Measurements from ENCODE around the gene POLD2. TPM values are rescaled to one million over a fixed set of nuclear protein-coding genes. Genes with fewer than 3 reads are reported as not detected.
A peak's percentile ranks its signal among the peaks of the same experiment; 100 is the strongest.

Gene POLD2
- total and polyA plus RNA-seq, 7 experiments from 2014 or later = 55.1 to 118 (median 74.0) TPM

DNA sequence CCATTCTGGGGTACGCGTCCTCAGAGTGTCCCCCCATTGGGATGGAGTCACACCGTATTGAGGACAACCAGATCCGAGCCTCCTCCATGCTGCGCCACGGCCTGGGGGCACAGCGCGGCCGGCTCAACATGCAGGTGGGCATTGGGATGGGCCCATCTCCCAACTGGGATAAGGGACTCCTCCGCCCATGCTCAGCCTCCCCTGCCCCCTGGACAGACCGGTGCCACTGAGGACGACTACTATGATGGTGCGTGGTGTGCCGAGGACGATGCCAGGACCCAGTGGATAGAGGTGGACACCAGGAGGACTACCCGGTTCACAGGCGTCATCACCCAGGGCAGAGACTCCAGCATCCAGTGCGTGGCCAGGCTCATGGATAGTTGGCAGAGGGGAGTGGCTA lies 13.4 kb downstream of the POLD2 start:
- ATAC-seq (no peak), DNase-seq (no peak)
- no peaks in the 10 kb centered on the region for H3K4me1 ChIP-seq (ENCODE audit: control insufficient read depth in 2 of 2, insufficient read depth in 2 of 2, low read length in 2 of 2)
- intact Hi-C loops (cut with micrococcal nuclease) = no loop called here
- H3K9me3 ChIP-seq (ENCODE audit: control insufficient read depth in 2 of 3, low read length in 3 of 3) = no peaks in the 10 kb centered on the region
- no peaks in the 10 kb centered on the region for H3K27me3 ChIP-seq (ENCODE audit: control insufficient read depth in 2 of 2, insufficient read depth in 2 of 2, low read length in 2 of 2)
- Mint-ChIP-seq H3K27me3 (peaks cover 0 to 9% (median 0%) of the 10 kb centered on the region in 5 donors), H3K36me3 (peaks cover 0 to 23% (median 0%) of the 10 kb centered on the region in 5 donors), H3K9me3 (peaks cover 0 to 2% (median 0%) of the 10 kb centered on the region in 11 donors), H3K4me3 (no peak overlapping the region), H3K4me1 (peaks cover 7 to 15% (median 14%) of the 10 kb centered on the region in 7 donors), H3K27ac (peak overlapping the region in 2 of 9 donors; percentile 62 to 64)
- H3K27ac ChIP-seq (ENCODE audit: low read depth, low read length) = no peak overlapping the region
- peaks cover 0 to 69% (median 0%) of the 10 kb centered on the region in 3 experiments for H3K36me3 ChIP-seq (ENCODE audit: control insufficient read depth in 2 of 3, insufficient read depth in 3 of 3, low read length in 3 of 3)
- ChIA-PET POLR2A (interaction anchor here (0.8 to 1.2 kb wide), 2 partner anchors 29 to 381 kb away, joined by 3 to 4 read pairs; no protein-coding TSS in a partner anchor), CTCF (no interaction called here)
- H3K4me3 ChIP-seq (ENCODE audit: low read length) = no peak overlapping the region

DNA sequence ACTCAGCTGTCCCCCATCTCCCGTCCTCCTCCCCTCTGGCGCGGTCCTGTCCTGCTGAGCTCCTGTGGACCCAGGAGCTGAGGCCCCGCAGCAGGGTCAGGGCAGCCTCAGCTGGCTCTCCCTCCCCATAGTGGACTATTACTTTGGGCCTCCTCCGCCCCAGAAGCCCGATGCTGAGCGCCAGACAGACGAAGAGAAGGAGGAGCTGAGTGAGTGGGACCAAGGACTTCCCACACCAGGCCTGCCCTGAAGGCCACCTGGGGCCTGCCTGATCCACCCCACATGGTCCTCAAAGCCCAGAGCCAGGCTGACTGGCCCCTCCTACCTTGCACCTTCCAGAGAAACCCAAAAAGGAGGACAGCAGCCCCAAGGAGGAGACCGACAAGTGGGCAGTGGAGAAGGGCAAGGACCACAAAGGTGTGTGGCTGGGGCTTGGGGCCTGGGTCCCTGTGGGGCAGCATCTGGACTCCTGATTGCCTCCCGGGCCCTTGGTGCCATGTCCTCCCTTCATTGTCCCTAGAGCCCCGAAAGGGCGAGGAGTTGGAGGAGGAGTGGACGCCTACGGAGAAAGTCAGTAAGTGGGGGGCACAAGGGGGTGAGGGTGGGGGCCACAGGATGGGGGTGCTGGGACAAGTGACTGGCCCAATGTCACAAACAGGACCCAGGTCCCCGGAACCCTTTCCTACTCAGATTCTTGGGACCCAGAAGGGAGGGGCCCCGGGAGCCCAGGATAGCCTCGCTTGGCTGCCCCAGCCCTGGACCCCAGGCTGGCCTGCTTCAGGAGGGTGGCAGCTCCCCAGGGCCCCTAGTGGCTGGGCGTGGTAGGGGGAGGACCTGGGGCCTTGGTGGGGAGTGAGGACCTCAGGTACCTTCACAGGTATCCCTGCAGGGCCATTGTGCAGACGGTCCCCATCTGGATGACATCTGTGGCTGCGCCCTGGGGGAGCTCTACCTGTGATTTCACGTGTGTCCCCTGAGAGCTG lies 14.3 kb downstream of the POLD2 start:
- CTCF ChIA-PET = no interaction called here
- peaks cover 0 to 2% (median 0%) of the 10 kb centered on the region in 11 donors for H3K9me3 Mint-ChIP-seq
- H3K36me3 Mint-ChIP-seq = peaks cover 0 to 15% (median 0%) of the 10 kb centered on the region in 5 donors
- DNase-seq (no peak), ATAC-seq (no peak)
- H3K9me3 ChIP-seq (ENCODE audit: control insufficient read depth in 2 of 3, low read length in 3 of 3) = no peaks in the 10 kb centered on the region
- no peak overlapping the region for H3K4me3 Mint-ChIP-seq
- POLR2A ChIA-PET = interaction anchor here (0.8 to 1.2 kb wide), 2 partner anchors 28 to 382 kb away, joined by 3 to 4 read pairs; no protein-coding TSS in a partner anchor
- peaks cover 0 to 11% (median 0%) of the 10 kb centered on the region in 5 donors for H3K27me3 Mint-ChIP-seq
- peaks cover 0 to 60% (median 0%) of the 10 kb centered on the region in 3 experiments for H3K36me3 ChIP-seq (ENCODE audit: control insufficient read depth in 2 of 3, insufficient read depth in 3 of 3, low read length in 3 of 3)
- peaks cover 7 to 16% (median 15%) of the 10 kb centered on the region in 7 donors for H3K4me1 Mint-ChIP-seq
- H3K27ac Mint-ChIP-seq = no peak overlapping the region
- H3K27ac ChIP-seq (ENCODE audit: low read depth, low read length) = no peak overlapping the region
- H3K27me3 ChIP-seq (ENCODE audit: control insufficient read depth in 2 of 2, insufficient read depth in 2 of 2, low read length in 2 of 2) = no peaks in the 10 kb centered on the region
- intact Hi-C loops (cut with micrococcal nuclease) = no loop called here
- no peaks in the 10 kb centered on the region for H3K4me1 ChIP-seq (ENCODE audit: control insufficient read depth in 2 of 2, insufficient read depth in 2 of 2, low read length in 2 of 2)
- no peak overlapping the region for H3K4me3 ChIP-seq (ENCODE audit: low read length)

DNA sequence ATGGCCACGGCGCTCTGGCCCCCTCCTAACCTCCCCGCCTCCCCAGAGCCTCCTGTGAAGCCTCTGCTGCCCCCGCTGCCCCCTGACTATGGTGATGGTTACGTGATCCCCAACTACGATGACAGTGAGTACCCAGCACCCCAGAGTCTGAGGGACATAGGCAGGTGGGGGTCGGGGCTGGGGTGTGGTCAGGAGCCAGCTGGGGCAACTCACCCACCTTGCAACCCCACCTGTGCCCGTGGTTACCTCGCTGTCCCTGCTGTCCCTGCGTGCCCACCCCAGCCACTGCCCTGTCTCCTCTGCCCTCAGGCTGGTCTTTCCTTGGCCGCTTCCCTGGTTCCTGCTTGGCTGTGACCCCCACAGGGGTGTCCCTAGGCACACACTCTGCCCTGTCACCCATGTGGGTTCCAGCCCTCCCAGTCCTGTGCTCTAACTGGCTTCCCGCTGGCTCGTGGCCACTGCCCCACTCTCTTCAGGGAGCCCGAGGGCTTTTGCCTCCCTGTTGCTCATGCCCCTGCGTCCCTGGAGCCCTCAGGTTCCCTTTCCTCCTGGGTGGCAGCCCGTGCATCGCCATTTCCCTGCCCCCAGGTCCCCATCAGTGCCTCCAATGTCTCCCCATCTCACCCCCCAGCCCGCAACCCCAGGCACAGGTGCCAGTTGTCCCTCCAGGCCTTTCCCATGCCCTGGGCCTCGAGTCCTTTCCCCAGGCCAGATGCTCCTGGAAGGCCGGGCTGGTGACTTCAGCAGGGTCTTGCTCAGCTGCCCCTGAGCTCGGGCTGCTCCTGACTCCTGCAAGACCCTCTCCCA lies 15.2 kb downstream of the POLD2 start:
- peaks cover 0 to 2% (median 0%) of the 10 kb centered on the region in 11 donors for H3K9me3 Mint-ChIP-seq
- H3K36me3 Mint-ChIP-seq = peaks cover 0 to 8% (median 0%) of the 10 kb centered on the region in 5 donors
- no peak overlapping the region for H3K4me3 ChIP-seq (ENCODE audit: low read length)
- no peaks in the 10 kb centered on the region for H3K27me3 ChIP-seq (ENCODE audit: control insufficient read depth in 2 of 2, insufficient read depth in 2 of 2, low read length in 2 of 2)
- ATAC-seq = no peak
- H3K4me1 Mint-ChIP-seq = peaks cover 7 to 20% (median 16%) of the 10 kb centered on the region in 7 donors
- peaks cover 0 to 17% (median 0%) of the 10 kb centered on the region in 5 donors for H3K27me3 Mint-ChIP-seq
- H3K27ac ChIP-seq (ENCODE audit: low read depth, low read length) = no peak overlapping the region
- intact Hi-C loops (cut with micrococcal nuclease) = no loop called here
- DNase-seq = no peak
- ChIA-PET CTCF (no interaction called here), POLR2A (no interaction called here)
- H3K36me3 ChIP-seq (ENCODE audit: control insufficient read depth in 2 of 3, insufficient read depth in 3 of 3, low read length in 3 of 3) = peaks cover 0 to 52% (median 0%) of the 10 kb centered on the region in 3 experiments
- no peak overlapping the region for H3K4me3 Mint-ChIP-seq
- no peaks in the 10 kb centered on the region for H3K9me3 ChIP-seq (ENCODE audit: control insufficient read depth in 2 of 3, low read length in 3 of 3)
- H3K27ac Mint-ChIP-seq = peak overlapping the region in 2 of 9 donors; percentile 36 to 60
- no peaks in the 10 kb centered on the region for H3K4me1 ChIP-seq (ENCODE audit: control insufficient read depth in 2 of 2, insufficient read depth in 2 of 2, low read length in 2 of 2)

DNA sequence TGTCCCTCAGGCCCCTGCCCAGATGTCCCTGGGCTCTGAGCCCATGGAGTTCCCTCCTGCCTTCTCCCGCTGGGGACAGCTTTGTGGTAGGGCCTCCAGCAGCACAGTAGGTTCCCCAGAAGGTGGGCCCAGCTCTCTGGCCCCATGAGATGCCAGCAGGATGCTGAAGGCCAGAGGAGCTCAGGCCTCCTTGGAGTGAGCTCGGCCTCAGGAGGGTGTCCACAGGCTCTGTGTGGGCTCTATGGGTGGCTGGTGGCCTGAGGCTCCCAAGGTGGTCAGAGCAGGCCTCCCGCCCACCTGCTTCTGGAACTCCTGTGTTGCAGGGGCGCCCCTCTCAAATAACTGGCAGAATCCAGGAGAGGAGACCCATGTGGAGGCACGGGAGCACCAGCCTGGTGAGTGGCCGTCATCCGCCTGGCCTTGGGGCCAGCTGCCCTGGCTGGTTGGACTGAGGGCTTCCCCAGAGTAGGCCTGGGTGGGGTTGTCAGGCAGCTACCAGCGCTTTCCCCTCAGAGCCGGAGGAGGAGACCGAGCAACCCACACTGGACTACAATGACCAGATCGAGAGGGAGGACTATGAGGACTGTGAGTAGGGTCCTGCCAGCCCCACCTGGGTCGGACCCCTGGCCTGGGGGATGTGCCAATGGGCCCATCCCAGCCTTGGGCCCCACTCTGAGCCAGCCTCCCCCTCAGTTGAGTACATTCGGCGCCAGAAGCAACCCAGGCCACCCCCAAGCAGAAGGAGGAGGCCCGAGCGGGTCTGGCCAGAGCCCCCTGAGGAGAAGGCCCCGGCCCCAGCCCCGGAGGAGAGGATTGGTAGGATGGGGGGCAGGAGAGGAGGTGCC lies 16.0 kb downstream of the POLD2 start:
- Mint-ChIP-seq H3K4me3 (no peak overlapping the region), H3K27me3 (peaks cover 0 to 21% (median 0%) of the 10 kb centered on the region in 5 donors), H3K9me3 (peaks cover 0 to 2% (median 0%) of the 10 kb centered on the region in 11 donors), H3K4me1 (peaks cover 7 to 25% (median 16%) of the 10 kb centered on the region in 7 donors), H3K36me3 (peaks cover 0 to 3% (median 0%) of the 10 kb centered on the region in 5 donors), H3K27ac (no peak overlapping the region)
- Histone ChIP-seq H3K27ac (ENCODE audit: low read depth, low read length) (peak overlapping the region; percentile 21), H3K9me3 (ENCODE audit: control insufficient read depth in 2 of 3, low read length in 3 of 3) (no peaks in the 10 kb centered on the region), H3K4me1 (ENCODE audit: control insufficient read depth in 2 of 2, insufficient read depth in 2 of 2, low read length in 2 of 2) (no peaks in the 10 kb centered on the region), H3K36me3 (ENCODE audit: control insufficient read depth in 2 of 3, insufficient read depth in 3 of 3, low read length in 3 of 3) (peaks cover 0 to 44% (median 0%) of the 10 kb centered on the region in 3 experiments), H3K4me3 (ENCODE audit: low read length) (no peak overlapping the region), H3K27me3 (ENCODE audit: control insufficient read depth in 2 of 2, insufficient read depth in 2 of 2, low read length in 2 of 2) (no peaks in the 10 kb centered on the region)
- no peak for DNase-seq
- ChIA-PET CTCF (no interaction called here), POLR2A (no interaction called here)
- ATAC-seq = no peak
- intact Hi-C loops (cut with micrococcal nuclease) = no loop called here

DNA sequence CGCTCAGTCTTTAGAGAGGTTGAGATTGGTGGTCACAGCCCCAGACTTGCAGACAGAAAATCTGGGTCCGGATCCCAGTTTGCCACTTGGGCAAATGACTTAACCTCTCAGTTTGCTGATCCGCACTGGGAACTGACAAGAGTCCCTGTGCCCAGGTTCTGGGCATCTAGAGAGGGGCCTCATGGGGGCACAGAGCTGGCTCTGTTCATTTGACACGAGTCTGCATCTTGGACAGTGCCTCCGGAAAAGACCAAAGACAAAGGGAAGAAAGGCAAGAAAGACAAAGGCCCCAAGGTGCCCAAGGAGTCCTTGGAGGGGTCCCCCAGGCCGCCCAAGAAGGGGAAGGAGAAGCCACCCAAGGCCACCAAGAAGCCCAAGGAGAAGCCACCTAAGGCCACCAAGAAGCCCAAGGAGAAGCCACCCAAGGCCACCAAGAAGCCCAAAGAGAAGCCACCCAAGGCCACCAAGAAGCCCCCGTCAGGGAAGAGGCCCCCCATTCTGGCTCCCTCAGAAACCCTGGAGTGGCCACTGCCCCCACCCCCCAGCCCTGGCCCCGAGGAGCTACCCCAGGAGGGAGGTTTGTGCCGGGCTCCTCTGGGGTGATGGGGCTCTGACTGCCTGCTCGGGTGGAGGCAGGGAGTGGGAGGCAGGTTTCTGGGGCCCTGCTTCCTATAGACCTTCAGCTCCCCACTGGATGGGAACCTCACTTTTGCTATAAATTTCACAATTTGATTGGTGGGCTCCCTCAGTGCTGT lies 16.9 kb downstream of the POLD2 start:
- DNase-seq (no peak), ATAC-seq (no peak)
- Mint-ChIP-seq H3K4me3 (peak overlapping the region in 6 of 10 donors; percentile 23 to 81 (median 75)), H3K27me3 (peaks cover 0 to 24% (median 0%) of the 10 kb centered on the region in 5 donors), H3K4me1 (peaks cover 7 to 28% (median 16%) of the 10 kb centered on the region in 7 donors), H3K36me3 (no peaks in the 10 kb centered on the region), H3K9me3 (peaks cover 0 to 2% (median 0%) of the 10 kb centered on the region in 11 donors), H3K27ac (peak overlapping the region in 7 of 9 donors; percentile 62 to 92 (median 89))
- Histone ChIP-seq H3K27me3 (ENCODE audit: control insufficient read depth in 2 of 2, insufficient read depth in 2 of 2, low read length in 2 of 2) (no peaks in the 10 kb centered on the region), H3K4me3 (ENCODE audit: low read length) (no peak overlapping the region), H3K27ac (ENCODE audit: low read depth, low read length) (peak overlapping the region; percentile 21), H3K4me1 (ENCODE audit: control insufficient read depth in 2 of 2, insufficient read depth in 2 of 2, low read length in 2 of 2) (no peaks in the 10 kb centered on the region), H3K36me3 (ENCODE audit: control insufficient read depth in 2 of 3, insufficient read depth in 3 of 3, low read length in 3 of 3) (peaks cover 0 to 35% (median 0%) of the 10 kb centered on the region in 3 experiments), H3K9me3 (ENCODE audit: control insufficient read depth in 2 of 3, low read length in 3 of 3) (no peaks in the 10 kb centered on the region)
- CTCF ChIA-PET = no interaction called here
- POLR2A ChIA-PET = interaction anchor here (1.3 to 2.0 kb wide), 2 partner anchors 38 to 53 kb away, joined by 3 to 8 read pairs; no protein-coding TSS in a partner anchor
- intact Hi-C loops (cut with micrococcal nuclease) = no loop called here

Measured in naive thymus-derived CD4-positive, alpha-beta T cell (primary cell).